Smooth muscle cell (in vitro differentiated cells): ENCODE data around the gene MAST4. TPM values are rescaled to one million over a fixed set of nuclear protein-coding genes. Genes with fewer than 3 reads are reported as not detected.

Experiments
- DNase-seq: peaks from one replicate; lab custom pipeline; 2025; ENCODE audit not compliant: unreplicated experiment; lab: John Stamatoyannopoulos, UW
- H2AFZ ChIP-seq: fragments of 200-600 bp; sonication (generic); 2 replicates; pipeline ENCODE4 v1.6.0; 2016; ENCODE audit warnings: antibody characterized with exemption, low read depth, mild to moderate bottlenecking
- H3F3A ChIP-seq: fragments of 200-600 bp; sonication (generic); 2 replicates; pipeline ENCODE4 v1.6.0; 2017; ENCODE audit warnings: antibody characterized with exemption, low read depth
- H3K27ac ChIP-seq: fragments of 200-600 bp; sonication (generic); 2 replicates; pipeline ENCODE4 v1.5.1; 2016; ENCODE audit warnings: low read depth, mild to moderate bottlenecking
- H3K27me3 ChIP-seq: fragments of 200-600 bp; sonication (generic); 2 replicates; pipeline ENCODE4 v1.6.1; 2016; ENCODE audit warnings: low read depth, mild to moderate bottlenecking
- H3K36me3 ChIP-seq: fragments of 200-600 bp; sonication (generic); 2 replicates; pipeline ENCODE4 v1.5.1; 2016; ENCODE audit warnings: low read depth
- H3K4me1 ChIP-seq: fragments of 200-600 bp; sonication (generic); 2 replicates; pipeline ENCODE4 v1.5.1; 2016; ENCODE audit warnings: low read depth
- H3K4me2 ChIP-seq: fragments of 200-600 bp; sonication (generic); 2 replicates; pipeline ENCODE4 v1.6.0; 2016; ENCODE audit warnings: mild to moderate bottlenecking
- H3K4me3 ChIP-seq: fragments of 200-600 bp; sonication (generic); 2 replicates; pipeline ENCODE4 v1.5.1; 2016; ENCODE audit warnings: mild to moderate bottlenecking
- H3K79me2 ChIP-seq: fragments of 200-600 bp; sonication (generic); 2 replicates; pipeline ENCODE4 v1.6.0; 2016; ENCODE audit warnings: low read depth, mild to moderate bottlenecking
- H3K9ac ChIP-seq: fragments of 200-600 bp; sonication (generic); 2 replicates; pipeline ENCODE4 v1.6.0; 2016; ENCODE audit warnings: low read depth
- H3K9me3 ChIP-seq: fragments of 200-600 bp; sonication (generic); replicated peaks from 2 replicates; pipeline ENCODE4 v1.5.1; 2016; ENCODE audit warnings: low read depth
- H4K20me1 ChIP-seq: fragments of 200-600 bp; sonication (generic); 2 replicates; pipeline ENCODE4 v1.6.0; 2016; ENCODE audit warnings: low read depth
- CTCF ChIP-seq: fragments of 200-600 bp; sonication (generic); IDR thresholded peaks from 2 replicates; pipeline ENCODE4 v1.5.1; 2017; ENCODE audit warnings: borderline replicate concordance, mild to moderate bottlenecking, antibody characterized with exemption; ENCODE audit not compliant: insufficient read depth, poor library complexity, severe bottlenecking
- WGBS: methylation state at CpG from one replicate; pipeline ENCODE4 v1.1.7; 2016; ENCODE audit warnings: low lambda C conversion rate; 5-methylcytosine and 5-hydroxymethylcytosine counted together
- polyA plus RNA-seq: library from polyadenylated mRNA; unstranded; fragments of >200 nt; fragmentation: Nextera tagmentation; extraction: Ambion mirVana; gene quantifications from 2 replicates; pipeline ENCODE4 v1.2.1, GENCODE V29; 2016
- total RNA-seq: library from RNA; depleted of rRNA; stranded (reverse); fragments of >200 nt; gene quantifications from 2 replicates; pipeline ENCODE4 v1.2.3, GENCODE V29; 2014

The MAST4 gene
- total and polyA plus RNA-seq, 2 experiments from 2014 or later = 6.3 to 24.0 TPM

DNA sequence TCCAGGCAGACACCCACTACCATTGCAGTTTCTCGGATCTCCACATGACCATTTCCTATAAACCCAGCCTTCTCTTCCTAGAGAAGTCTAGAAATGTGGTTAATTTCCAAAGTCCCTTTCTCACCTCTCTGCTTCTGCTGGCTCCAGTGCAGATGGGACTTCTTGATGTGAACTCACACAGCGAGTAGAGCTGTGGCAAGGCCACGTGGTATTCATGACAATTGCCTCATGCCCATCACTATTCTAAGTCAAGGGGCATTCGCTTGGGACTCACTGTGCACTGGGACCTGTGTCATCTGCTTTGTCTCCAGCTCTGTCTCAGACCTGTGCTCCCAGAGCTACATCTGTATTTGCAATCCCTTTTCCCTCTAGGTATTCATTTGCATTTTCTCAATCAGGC lies 594.2 kb downstream of the MAST4 start:
- H3K9ac ChIP-seq = no peak overlapping the region
- no peaks in the 10 kb centered on the region for H3K9me3 ChIP-seq
- H3K27ac ChIP-seq = no peak overlapping the region
- no peaks in the 10 kb centered on the region for H3F3A ChIP-seq
- H3K79me2 ChIP-seq = no peaks in the 10 kb centered on the region
- no peak overlapping the region for H3K4me3 ChIP-seq
- TF ChIP-seq CTCF = no peak
- WGBS = 86% methylated on average over 4 of the region's 4 CpGs
- H3K27me3 ChIP-seq = no peaks in the 10 kb centered on the region
- H3K36me3 ChIP-seq = no peaks in the 10 kb centered on the region
- no peak overlapping the region for H3K4me2 ChIP-seq
- no peak overlapping the region for H2AFZ ChIP-seq
- H4K20me1 ChIP-seq = no peaks in the 10 kb centered on the region
- no peaks in the 10 kb centered on the region for H3K4me1 ChIP-seq
- DNase-seq = no peak

GRCh38 chr5:67190861-67191260 lies 594.7 kb downstream of the MAST4 start:
- Histone ChIP-seq H3K27me3 (no peaks in the 10 kb centered on the region), H3K4me1 (no peaks in the 10 kb centered on the region), H2AFZ (no peak overlapping the region), H3K36me3 (no peaks in the 10 kb centered on the region), H3K9me3 (no peaks in the 10 kb centered on the region), H3K79me2 (no peaks in the 10 kb centered on the region), H3F3A (no peaks in the 10 kb centered on the region), H3K4me3 (no peak overlapping the region), H4K20me1 (no peaks in the 10 kb centered on the region), H3K27ac (no peak overlapping the region), H3K9ac (no peak overlapping the region), H3K4me2 (no peak overlapping the region)
- WGBS = 51% methylated on average over 5 of the region's 5 CpGs
- TF ChIP-seq CTCF = no peak
- no peak for DNase-seq

DNA sequence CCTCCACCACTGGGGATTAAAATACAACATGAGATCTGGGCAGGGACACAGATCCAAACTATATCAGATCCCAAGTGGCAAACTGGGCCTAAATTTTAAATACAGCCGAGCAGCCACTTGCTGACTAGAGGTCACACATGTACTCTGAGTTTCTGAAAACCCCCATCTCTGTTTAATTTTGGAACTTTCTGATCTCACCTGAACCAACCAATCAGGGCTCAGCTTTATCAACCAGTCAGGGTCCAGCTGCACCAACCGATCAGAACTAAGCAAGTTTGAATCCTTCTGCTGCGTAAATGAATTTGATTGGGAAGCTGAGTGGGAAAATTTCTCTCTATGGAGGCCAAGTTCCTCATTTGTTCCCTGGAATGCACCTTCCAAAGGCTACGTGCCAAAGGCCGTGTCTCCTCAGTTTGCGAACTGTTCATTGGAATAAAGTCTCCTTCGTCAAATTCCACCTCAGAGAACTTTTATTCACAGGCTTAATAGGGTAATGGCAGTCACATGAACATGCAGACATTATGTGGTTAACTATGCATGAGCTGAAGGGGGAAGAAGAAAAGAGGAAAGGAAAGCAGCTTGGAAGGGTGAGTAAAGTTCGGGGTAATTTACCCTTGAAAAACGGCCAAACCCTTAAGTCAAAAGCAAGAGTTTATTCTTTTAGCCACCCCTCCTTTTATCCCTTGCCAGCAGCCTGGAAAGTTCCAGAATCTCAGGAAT lies 596.7 kb downstream of the MAST4 start:
- H3K4me3 ChIP-seq = no peak overlapping the region
- no peak overlapping the region for H3K9ac ChIP-seq
- TF ChIP-seq CTCF = no peak
- no peaks in the 10 kb centered on the region for H3F3A ChIP-seq
- no peaks in the 10 kb centered on the region for H3K79me2 ChIP-seq
- H3K4me2 ChIP-seq = no peak overlapping the region
- H3K27ac ChIP-seq = no peak overlapping the region
- no peak overlapping the region for H2AFZ ChIP-seq
- H3K27me3 ChIP-seq = no peaks in the 10 kb centered on the region
- DNase-seq = no peak
- WGBS = 95% methylated on average over 9 of the region's 9 CpGs
- H3K9me3 ChIP-seq = no peaks in the 10 kb centered on the region
- no peaks in the 10 kb centered on the region for H4K20me1 ChIP-seq
- H3K4me1 ChIP-seq = no peaks in the 10 kb centered on the region
- no peaks in the 10 kb centered on the region for H3K36me3 ChIP-seq

- no peak for TF ChIP-seq CTCF
- Histone ChIP-seq H3K4me2 (no peak overlapping the region), H3K36me3 (no peaks in the 10 kb centered on the region), H3K9ac (no peak overlapping the region), H4K20me1 (no peaks in the 10 kb centered on the region), H3K4me3 (no peak overlapping the region), H3K79me2 (no peaks in the 10 kb centered on the region), H3K27me3 (no peaks in the 10 kb centered on the region), H3F3A (no peaks in the 10 kb centered on the region), H3K27ac (no peak overlapping the region), H3K9me3 (no peaks in the 10 kb centered on the region), H3K4me1 (no peaks in the 10 kb centered on the region), H2AFZ (no peak overlapping the region)
- WGBS = 98% methylated on average over 2 of the region's 2 CpGs
- no peak for DNase-seq
These were observed 597.2 kb downstream of the MAST4 start for GRCh38 chr5:67193439-67193807.
